Neural cell (in vitro differentiated cells): Measurements from ENCODE around the gene SYNGR4.

ENCODE experiments used
- CTCF ChIP-seq: fragments of 450-650 bp; IDR thresholded peaks from 2 replicates; pipeline ENCODE4 v1.5.1; 2014; ENCODE audit warnings: antibody characterized with exemption, mild to moderate bottlenecking, moderate library complexity; ENCODE audit not compliant: poor library complexity, severe bottlenecking
- EZH2 ChIP-seq: fragments of 200-600, 300-800 bp; shearing (Covaris generic), sonication (generic); IDR thresholded peaks from 2 replicates; pipeline ENCODE4 v1.6.1; 2014; ENCODE audit warnings: antibody characterized with exemption, low read length, borderline replicate concordance, mild to moderate bottlenecking; ENCODE audit not compliant: insufficient read depth, poor library complexity, severe bottlenecking

- no peak for TF ChIP-seq EZH2
- no peak for TF ChIP-seq CTCF
Measured at GRCh38 chr19:48394331-48395169, 30.4 kb downstream of the SYNGR4 start.
